Measurements from ENCODE around the gene SP2. TPM values are rescaled to one million over a fixed set of nuclear protein-coding genes. Genes with fewer than 3 reads are reported as not detected.

SP2 gene
- total RNA-seq, 4 donors from 2014 or later: 4.0 to 9.9 (median 9.2) TPM

GRCh38 chr17:47879028-47879585 lies 16.9 kb upstream of the SP2 start:
- Histone ChIP-seq H3K4me1 (peaks cover 0 to 26% (median 10%) of the 10 kb centered on the region in 3 donors), H3K4me3 (no peak overlapping the region), H3K27me3 (peaks cover 0 to 48% (median 0%) of the 10 kb centered on the region in 4 donors), H3K9me3 (no peaks in the 10 kb centered on the region), H3K36me3 (no peaks in the 10 kb centered on the region), H3K27ac (no peak overlapping the region)
- DNase-seq: no peak
- intact Hi-C loops (cut with DNase I): no loop called here
- 72 to 90% methylated on average over 2 of the region's 2 CpGs for WGBS, 2 donors
- TF ChIP-seq POLR2A (IDR thresholded peaks at IDR 0.05) (no peak), CTCF (IDR thresholded peaks at IDR 0.05) (no peak)

- Histone ChIP-seq H3K36me3 (no peaks in the 10 kb centered on the region), H3K4me3 (no peak overlapping the region), H3K27me3 (peaks cover 0 to 40% (median 0%) of the 10 kb centered on the region in 4 donors), H3K9me3 (no peaks in the 10 kb centered on the region), H3K4me1 (peaks cover 3 to 35% (median 11%) of the 10 kb centered on the region in 3 donors), H3K27ac (no peak overlapping the region)
- no peak for DNase-seq
- WGBS, 2 donors: 73 to 80% methylated on average over 5 to 7 of the region's 8 CpGs
- intact Hi-C loops (cut with DNase I): no loop called here
- TF ChIP-seq POLR2A (IDR thresholded peaks at IDR 0.05): no peak
- TF ChIP-seq CTCF (IDR thresholded peaks at IDR 0.05): no peak
These were observed 16.1 kb upstream of the SP2 start for GRCh38 chr17:47879776-47880454.

DNA sequence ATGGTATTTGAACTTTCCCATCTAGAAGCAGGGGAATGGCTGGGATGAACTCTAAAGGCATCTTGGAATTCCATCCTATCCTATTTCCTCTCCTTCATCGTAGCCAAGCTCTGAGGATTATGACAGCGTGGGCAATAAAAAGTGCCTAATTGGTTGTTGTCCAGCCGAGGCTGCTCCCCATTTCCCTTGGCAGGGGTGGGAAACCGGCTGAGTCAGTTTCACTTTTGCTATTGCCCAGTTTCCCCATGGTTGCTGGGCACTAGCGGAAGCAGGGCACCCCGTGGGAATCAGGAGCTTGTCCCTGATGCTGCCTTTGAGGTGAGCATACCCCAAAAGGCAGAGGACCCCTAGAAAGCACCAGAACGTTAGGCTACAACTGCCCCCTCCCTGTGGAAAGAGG lies 13.8 kb upstream of the SP2 start:
- intact Hi-C loops (cut with DNase I): no loop called here

DNA sequence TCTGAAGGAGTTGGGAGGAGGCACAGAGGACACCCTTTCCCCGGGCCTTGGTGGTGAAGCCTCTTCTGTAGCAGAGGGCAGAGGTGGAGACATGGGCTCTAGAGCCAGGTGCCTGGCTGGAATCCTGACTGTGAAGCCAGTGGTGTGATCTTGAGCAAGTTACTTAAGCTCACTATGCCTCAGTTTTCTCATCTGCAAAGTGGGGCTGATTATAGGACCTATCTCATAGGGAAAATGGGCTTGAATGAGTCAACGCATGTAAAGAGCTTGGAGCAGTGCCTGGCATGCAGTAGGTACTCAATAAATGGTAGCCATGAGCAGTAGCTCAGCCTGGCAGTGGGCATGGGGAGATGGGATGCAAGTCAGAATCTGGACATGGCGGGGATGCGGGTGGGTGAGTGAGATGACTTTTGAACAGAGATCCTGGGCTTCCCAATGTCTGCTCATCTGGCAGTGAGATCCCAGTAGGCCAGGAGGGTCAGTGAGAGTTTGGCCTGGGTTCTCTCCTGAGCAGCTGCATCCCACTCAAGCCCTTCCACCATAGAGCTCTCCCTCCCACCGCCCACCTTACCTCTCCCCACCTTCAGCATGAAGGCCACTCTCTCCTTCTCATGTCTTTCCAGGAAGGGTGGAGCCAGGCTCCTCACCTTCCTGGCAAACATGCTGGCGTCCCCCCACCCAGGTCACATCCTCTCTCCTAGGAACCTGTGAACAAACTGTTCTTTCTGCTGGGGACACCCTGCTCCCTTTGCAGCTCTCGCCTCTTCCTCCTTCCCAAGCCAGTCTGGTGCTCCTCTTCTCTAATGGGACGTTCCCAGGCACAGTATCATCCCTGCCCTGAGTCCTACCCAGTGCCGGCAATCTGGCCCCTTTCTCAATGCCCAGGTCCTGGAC lies 13.1 kb upstream of the SP2 start:
- intact Hi-C loops (cut with DNase I): no loop called here
- TF ChIP-seq CTCF (IDR thresholded peaks at IDR 0.05) (no peak), POLR2A (IDR thresholded peaks at IDR 0.05) (no peak)
- H3K36me3 ChIP-seq: no peaks in the 10 kb centered on the region
- H3K27me3 ChIP-seq: peaks cover 0 to 15% (median 0%) of the 10 kb centered on the region in 4 donors
- H3K4me3 ChIP-seq: peak overlapping the region in 1 of 4 donors; percentile 50
- no peak for DNase-seq
- H3K27ac ChIP-seq: peak overlapping the region in 3 of 4 donors; percentile 23 to 66 (median 30)
- H3K4me1 ChIP-seq: peaks cover 3 to 48% (median 19%) of the 10 kb centered on the region in 3 donors
- H3K9me3 ChIP-seq: no peaks in the 10 kb centered on the region
- 83 to 86% methylated on average over 8 of the region's 9 CpGs for WGBS, 2 donors

More for the DNA sequence above, 13.8 kb upstream of the SP2 start:
- Histone ChIP-seq H3K4me3 (peak overlapping the region in 1 of 4 donors; percentile 50), H3K9me3 (no peaks in the 10 kb centered on the region), H3K27me3 (peaks cover 0 to 22% (median 0%) of the 10 kb centered on the region in 4 donors), H3K27ac (peak overlapping the region; percentile 23 to 66 (median 32)), H3K36me3 (no peaks in the 10 kb centered on the region), H3K4me1 (peaks cover 3 to 48% (median 19%) of the 10 kb centered on the region in 3 donors)
- no peak for TF ChIP-seq POLR2A (IDR thresholded peaks at IDR 0.05)
- TF ChIP-seq CTCF (IDR thresholded peaks at IDR 0.05): no peak
- WGBS, 2 donors: 5 to 12% methylated on average over 3 to 6 of the region's 7 CpGs
- no peak for DNase-seq

Data from esophagus squamous epithelium (tissue), 5 donors.